K562 (cell line): ENCODE measurements around the gene TXLNG. TPM values are rescaled to one million over a fixed set of nuclear protein-coding genes. Genes with fewer than 3 reads are reported as not detected.

Experiments
- CC2D1A ChIP-seq: fragments of 450-650 bp; IDR thresholded peaks from 2 replicates; pipeline ENCODE4 v1.6.1; 2017; ENCODE audit warnings: mild to moderate bottlenecking
- E2F5 ChIP-seq: sonication (generic); formaldehyde crosslinking; IDR thresholded peaks from 2 replicates; pipeline ENCODE4 v1.8.0; 2022; ENCODE audit warnings: mild to moderate bottlenecking, missing genetic modification reagents
- FOXK2 ChIP-seq, 2 experiments: fragments of 450-650 bp; IDR thresholded peaks in 1 of 2; conservative IDR thresholded peaks in 1 of 2; 2 replicates each; pipeline ENCODE4 v1.6.1; 2016; ENCODE audit warnings: low read depth in 2 of 2, mild to moderate bottlenecking in 1 of 2
- MGA ChIP-seq: fragments of 450-650 bp; IDR thresholded peaks from 2 replicates; pipeline ENCODE4 v1.6.1; 2016; ENCODE audit warnings: mild to moderate bottlenecking, moderate library complexity
- NCOA2 ChIP-seq, 2 experiments: fragments of 450-650 bp; IDR thresholded peaks; 2 replicates each; pipeline ENCODE4 v1.6.1; 2018; ENCODE audit warnings: mild to moderate bottlenecking in 2 of 2, moderate library complexity in 1 of 2; ENCODE audit not compliant: partially characterized antibody in 2 of 2
- NRF1 ChIP-seq, 2 experiments: fragments of 450-650 bp; IDR thresholded peaks in 1 of 2; conservative IDR thresholded peaks in 1 of 2; 2 replicates each; pipeline ENCODE4 v1.6.1; 2014; ENCODE audit warnings: mild to moderate bottlenecking in 2 of 2
- PML ChIP-seq: IDR thresholded peaks from 2 replicates; pipeline ENCODE4 v1.6.1; 2012; ENCODE audit warnings: low read length, inconsistent platforms
- ZBED1 ChIP-seq: IDR thresholded peaks from 2 replicates; pipeline ENCODE4 v1.6.1; 2014
- ZNF655 ChIP-seq: fragments of 250-450 bp; sonication (Bioruptor Pico); IDR thresholded peaks from 2 replicates; pipeline ENCODE4 v1.5.0; 2021
- ZNF740 ChIP-seq, 3 experiments: fragments of 200-800 bp in 1 of 3; sonication (Bioruptor generic) in 1 of 3; sonication (generic) in 1 of 3; formaldehyde crosslinking in 1 of 3; IDR thresholded peaks; 2 replicates each; pipeline versions ENCODE4 v1.6.1 to v1.8.0; 2016 to 2022; ENCODE audit warnings: mild to moderate bottlenecking in 2 of 3, missing compliant biosample characterization in 2 of 3, missing genetic modification characterization in 2 of 3, missing genetic modification reagents in 1 of 3
- polyA plus RNA-seq, 8 experiments: library from polyadenylated mRNA; depleted of rRNA in 4 of 8; stranded (reverse) in 5 of 8; unstranded in 3 of 8; fragments of >200 nt; fragmentation: Nextera tagmentation in 2 of 8; fragmentation: Illumina TruSeq in 1 of 8; extraction: Ambion mirVana in 2 of 8; extraction: Trizol in 1 of 8; gene quantifications; 2 replicates each; pipeline versions ENCODE4 v1.2.1 to v1.2.3, GENCODE V29; 2011 to 2014; ENCODE audit warnings: inconsistent platforms in 1 of 8, missing spikeins in 1 of 8
- total RNA-seq, 7 experiments: library from RNA; depleted of rRNA in 6 of 7; stranded (reverse); fragments of >200 nt in 6 of 7; fragmentation: Illumina TruSeq in 2 of 7; extraction: Trizol in 2 of 7; gene quantifications; 2 replicates each; pipeline versions ENCODE4 v1.2.1 to v1.2.3, GENCODE V29; 2011 to 2021; ENCODE audit warnings: low replicate concordance in 1 of 7

Gene TXLNG
- total and polyA plus RNA-seq, 9 of the 15 experiments (the other 6 are each of a cell fraction or from before 2014, with no cell fraction given): 13.1 to 47.0 (median 31.6) TPM

- TF ChIP-seq MGA: peak; percentile 35; the same call in 1 of the 2 replicates
- no peak for TF ChIP-seq ZNF740 (CRISPR knock-in tag; IDR thresholded peaks at IDR 0.05)
- TF ChIP-seq ZNF740 (tag; IDR thresholded peaks at IDR 0.05): no peak
- peak; percentile 100 for TF ChIP-seq PML
- no peak for TF ChIP-seq E2F5 (CRISPR knock-in tag)
- TF ChIP-seq ZNF655 (CRISPR knock-in tag): 0 out of 2 replicates have a peak, but pooled peaks have one; percentile 75
- peak; percentile 66 to 70; a peak in 3 of 4 replicates for TF ChIP-seq FOXK2 (conservative IDR thresholded peaks at IDR 0.05 in 1 of 2, IDR thresholded peaks at IDR 0.05 in 1 of 2; ENCODE audit: low read depth in 2 of 2)
- no peak for TF ChIP-seq NRF1 (conservative IDR thresholded peaks at IDR 0.05 in 1 of 2, IDR thresholded peaks at IDR 0.05 in 1 of 2)
- TF ChIP-seq NCOA2 (IDR thresholded peaks at IDR 0.05; ENCODE audit: partially characterized antibody in 2 of 2): peak in 1 of 2 experiments; percentile 35
- peak; percentile 98 for TF ChIP-seq ZBED1
- TF ChIP-seq CC2D1A: no peak
Measured at GRCh38 chrX:16771483-16772398, 14.5 kb upstream of the TXLNG start (continued).
